Lung (tissue), 12 donors: ENCODE data around the gene CWC27. TPM values are rescaled to one million over a fixed set of nuclear protein-coding genes. Genes with fewer than 3 reads are reported as not detected.

Experiments
- ATAC-seq: fragments of 200-7000 bp; cut with Tn5 transposase; one replicate; pipeline ENCODE4 v1.9.1; 2020; ENCODE audit warnings: moderate number of reproducible peaks; ENCODE audit not compliant: insufficient read depth, low FRiP score
- DNase-seq, 3 donors: peaks; one replicate each; pipeline ENCODE4 v3.0.0-alpha.2; 2013 to 2017
- H3K27ac ChIP-seq, 2 donors: one replicate each; pipeline ENCODE4 v1.5.1; 2013; ENCODE audit warnings: mild to moderate bottlenecking in 2 of 2, moderate library complexity in 2 of 2, control low read depth in 1 of 2, inconsistent platforms in 1 of 2, low read depth in 1 of 2, low read length in 1 of 2
- H3K27me3 ChIP-seq, 3 donors: one replicate each; pipeline ENCODE4 v1.5.1; 2013; ENCODE audit warnings: low read length in 2 of 3; ENCODE audit not compliant: control insufficient read depth in 3 of 3, insufficient read depth in 3 of 3
- H3K36me3 ChIP-seq, 4 donors: one replicate each; pipeline ENCODE4 v1.5.1; 2013; ENCODE audit warnings: low read length in 4 of 4, mild to moderate bottlenecking in 1 of 4, moderate library complexity in 1 of 4; ENCODE audit not compliant: control insufficient read depth in 4 of 4, insufficient read depth in 4 of 4
- H3K4me1 ChIP-seq, 5 donors: one replicate each; pipeline ENCODE4 v1.5.1; 2013; ENCODE audit warnings: low read length in 5 of 5, mild to moderate bottlenecking in 2 of 5, moderate library complexity in 1 of 5; ENCODE audit not compliant: control insufficient read depth in 5 of 5, insufficient read depth in 5 of 5
- H3K4me3 ChIP-seq: one replicate; pipeline ENCODE4 v1.5.1; 2013; ENCODE audit warnings: mild to moderate bottlenecking, control low read depth, moderate library complexity
- H3K9ac ChIP-seq, 2 donors: one replicate each; pipeline ENCODE4 v1.5.1; 2013; ENCODE audit warnings: low read length in 2 of 2, control low read depth in 1 of 2; ENCODE audit not compliant: insufficient read depth in 1 of 2
- H3K9me3 ChIP-seq, 4 donors: one replicate each; pipeline ENCODE4 v1.5.1; 2013; ENCODE audit warnings: low read length in 3 of 4, mild to moderate bottlenecking in 1 of 4, moderate library complexity in 1 of 4; ENCODE audit not compliant: control insufficient read depth in 4 of 4, insufficient read depth in 3 of 4
- CTCF ChIP-seq: IDR thresholded peaks from 2 replicates; pipeline ENCODE4 v1.5.1; 2012; ENCODE audit warnings: mild to moderate bottlenecking; ENCODE audit errors: control extremely low read depth, extremely low read depth
- WGBS, 2 donors: extraction: QIAGEN DNeasy Blood & Tissue Kit; methylation state at CpG; one replicate each; pipeline ENCODE4 v1.1.7; 2013; 5-methylcytosine and 5-hydroxymethylcytosine counted together
- polyA plus RNA-seq, 2 donors: library from polyadenylated mRNA; stranded (reverse); fragments of 200-250 nt; gene quantifications; one replicate each; pipeline ENCODE4 v1.2.1, GENCODE V29; 2013
- total RNA-seq, 2 donors: library from RNA; depleted of rRNA in 1 of 2; stranded (reverse); fragments of >200 nt in 1 of 2; gene quantifications; one replicate each; pipeline ENCODE4 v1.2.1, GENCODE V29; 2014 to 2021
- donor health status: control.
- donor health status: control.
- donor health status: Bipolar disorder and iron deficiency.
- donor health status: healthy.
- donor health status: DM: yes; HTN: yes; CAD: no.

CWC27 gene
- total and polyA plus RNA-seq, 4 donors, result 12.0 to 21.2 (median 16.7) TPM

GRCh38 chr5:65017636-65018035 is 248.9 kb downstream of the CWC27 start:
- DNase-seq (no peak), ATAC-seq (no peak)
- Histone ChIP-seq H3K27me3 (no peaks in the 10 kb centered on the region), H3K4me3 (no peak overlapping the region), H3K4me1 (peaks cover 0 to 14% (median 9%) of the 10 kb centered on the region in 5 donors), H3K9me3 (no peaks in the 10 kb centered on the region), H3K9ac (no peak overlapping the region), H3K36me3 (peaks cover 0 to 2% (median under 1%) of the 10 kb centered on the region in 4 donors), H3K27ac (no peak overlapping the region)
- TF ChIP-seq CTCF, result no peak

DNA sequence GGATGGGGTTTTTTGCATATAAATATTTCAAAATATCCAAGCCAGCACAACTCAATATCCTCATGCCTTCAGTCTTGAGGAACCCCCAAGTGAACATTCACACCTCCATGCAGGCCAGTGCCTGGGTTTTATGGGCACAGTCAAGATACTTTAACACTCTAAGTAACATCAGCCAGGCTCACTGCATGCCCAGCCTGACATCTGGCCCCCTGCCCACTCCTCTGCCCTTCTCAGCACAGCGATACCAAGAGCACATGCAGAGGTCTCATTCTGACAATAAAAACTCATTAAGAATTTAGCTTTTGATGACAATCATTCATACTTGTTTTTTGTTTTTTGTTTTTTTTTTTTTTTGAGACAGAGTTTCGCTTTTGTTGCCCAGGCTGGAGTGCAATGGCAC is 250.0 kb downstream of the CWC27 start:
- Histone ChIP-seq H3K27ac (no peak overlapping the region), H3K9ac (no peak overlapping the region), H3K36me3 (peaks cover 0 to 2% (median under 1%) of the 10 kb centered on the region in 4 donors), H3K27me3 (no peaks in the 10 kb centered on the region), H3K4me3 (no peak overlapping the region), H3K9me3 (no peaks in the 10 kb centered on the region), H3K4me1 (peaks cover 0 to 10% (median 5%) of the 10 kb centered on the region in 5 donors)
- TF ChIP-seq CTCF, result no peak
- no peak for ATAC-seq
- WGBS, 2 donors, result 94 to 99% methylated on average over 2 of the region's 2 CpGs
- DNase-seq, result no peak

DNA sequence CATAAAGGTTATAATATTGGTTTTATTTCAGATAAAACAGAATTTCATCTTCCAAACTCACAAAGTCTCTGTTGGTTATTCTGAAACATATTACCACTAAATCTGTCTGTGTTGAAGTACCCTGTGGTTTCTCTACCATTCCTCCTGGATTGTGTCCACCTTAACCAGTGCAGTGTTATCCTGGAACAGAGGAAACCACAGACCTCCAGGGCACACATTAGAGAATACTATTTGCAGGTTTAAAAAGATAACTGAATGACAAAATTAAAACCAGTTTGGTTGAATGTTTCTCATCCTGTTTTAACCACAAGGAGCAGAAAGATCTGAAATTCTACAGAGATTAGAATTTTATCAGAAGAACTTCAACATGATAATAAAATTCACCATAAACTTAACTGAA is 251.8 kb downstream of the CWC27 start:
- ATAC-seq (no peak), DNase-seq (no peak)
- Histone ChIP-seq H3K4me3 (no peak overlapping the region), H3K4me1 (peaks cover 0 to 10% (median 1%) of the 10 kb centered on the region in 5 donors), H3K27me3 (no peaks in the 10 kb centered on the region), H3K27ac (no peak overlapping the region), H3K9me3 (no peaks in the 10 kb centered on the region), H3K9ac (no peak overlapping the region), H3K36me3 (peaks cover 0 to 2% (median under 1%) of the 10 kb centered on the region in 4 donors)
- no peak for TF ChIP-seq CTCF

- no peaks in the 10 kb centered on the region for H3K27me3 ChIP-seq
- H3K4me3 ChIP-seq, result no peak overlapping the region
- no peak for TF ChIP-seq CTCF
- ATAC-seq, result no peak
- no peak overlapping the region for H3K27ac ChIP-seq
- no peak overlapping the region for H3K9ac ChIP-seq
- WGBS, 2 donors, result 71 to 81% methylated on average over 1 of the region's 1 CpG
- H3K9me3 ChIP-seq, result no peaks in the 10 kb centered on the region
- H3K36me3 ChIP-seq, result peaks cover 0 to 2% (median under 1%) of the 10 kb centered on the region in 4 donors
- no peak for DNase-seq
- H3K4me1 ChIP-seq, result peaks cover 0 to 10% (median 0%) of the 10 kb centered on the region in 5 donors
These were observed 252.9 kb downstream of the CWC27 start for GRCh38 chr5:65021527-65022226.
